ENCODE measurements around the gene LEPROT.

GRCh38 chr1:65372557-65372956, 47.9 kb upstream of the LEPROT start:
- TF ChIP-seq CTCF (IDR thresholded peaks at IDR 0.05) (no peak), POLR2A (IDR thresholded peaks at IDR 0.05) (no peak)
